ENCODE measurements around the gene MTFMT.
"Not testable (repeated sequence)": the region's sequence is repeated elsewhere in the genome, so short reads cannot be mapped to it uniquely, and the experiment has no call there.

The MTFMT gene

GRCh38 chr15:65048241-65048640, 18.8 kb upstream of the MTFMT start:
- no peak overlapping the region for H3K4me3 ChIP-seq (ENCODE audit: low read depth, low read length)
- no peak for DNase-seq (ENCODE audit: low read depth)
- in situ Hi-C loops (cut with HindIII; ENCODE audit: low sequenced_read_pairs): no loop called here
- TF ChIP-seq CTCF (IDR thresholded peaks at IDR 0.05; ENCODE audit: low read depth, low read length, missing control alignments): no peak

GRCh38 chr15:65044724-65045481, 15.5 kb upstream of the MTFMT start, which contains the start of gene SLC51B:
Gene SLC51B, plus strand, starts transcription at chr15:65045387. Its CDS starts 4,618 bp downstream, at chr15:65050005.
- in situ Hi-C loops (cut with HindIII; ENCODE audit: low sequenced_read_pairs): no loop called here
- H3K4me3 ChIP-seq (ENCODE audit: low read depth, low read length): no peak within 1 kb of the TSS
- TF ChIP-seq CTCF (IDR thresholded peaks at IDR 0.05; ENCODE audit: low read depth, low read length, missing control alignments): no peak
- DNase-seq (ENCODE audit: low read depth): no peak

GRCh38 chr15:65044218-65044617, 14.8 kb upstream of the MTFMT start:
- DNase-seq (ENCODE audit: low read depth); in situ Hi-C loops (cut with HindIII; ENCODE audit: low sequenced_read_pairs); H3K4me3 ChIP-seq (ENCODE audit: low read depth, low read length): not testable (repeated sequence)

GRCh38 chr15:65042776-65043327, 13.4 kb upstream of the MTFMT start:
- in situ Hi-C loops (cut with HindIII; ENCODE audit: low sequenced_read_pairs): no loop called here

GRCh38 chr15:65041787-65042186, 12.3 kb upstream of the MTFMT start:
- in situ Hi-C loops (cut with HindIII; ENCODE audit: low sequenced_read_pairs): no loop called here
- no peak for DNase-seq (ENCODE audit: low read depth)
- no peak overlapping the region for H3K4me3 ChIP-seq (ENCODE audit: low read depth, low read length)
- no peak for TF ChIP-seq CTCF (IDR thresholded peaks at IDR 0.05; ENCODE audit: low read depth, low read length, missing control alignments)

More at GRCh38 chr15:65042776-65043327, 13.4 kb upstream of the MTFMT start:
- no peak for TF ChIP-seq CTCF (IDR thresholded peaks at IDR 0.05; ENCODE audit: low read depth, low read length, missing control alignments)
- H3K4me3 ChIP-seq (ENCODE audit: low read depth, low read length): no peak overlapping the region
- DNase-seq (ENCODE audit: low read depth): no peak

- H3K4me3 ChIP-seq (ENCODE audit: low read depth, low read length): no peak overlapping the region
- no peak for DNase-seq (ENCODE audit: low read depth)
- in situ Hi-C loops (cut with HindIII; ENCODE audit: low sequenced_read_pairs): no loop called here
- no peak for TF ChIP-seq CTCF (IDR thresholded peaks at IDR 0.05; ENCODE audit: low read depth, low read length, missing control alignments)
Observed at GRCh38 chr15:65040461-65040860, 11.0 kb upstream of the MTFMT start.

- TF ChIP-seq CTCF (IDR thresholded peaks at IDR 0.05; ENCODE audit: low read depth, low read length, missing control alignments): no peak
- H3K4me3 ChIP-seq (ENCODE audit: low read depth, low read length): no peak overlapping the region
- no peak for DNase-seq (ENCODE audit: low read depth)
- in situ Hi-C loops (cut with HindIII; ENCODE audit: low sequenced_read_pairs): no loop called here
Observed at GRCh38 chr15:65038836-65039235, 9.4 kb upstream of the MTFMT start.

Measured in astrocyte of the cerebellum (primary cell).